ENCODE results near the gene ORAI3.
A peak's percentile ranks its signal among the peaks of the same experiment; 100 is the strongest.

The ORAI3 gene

DNA sequence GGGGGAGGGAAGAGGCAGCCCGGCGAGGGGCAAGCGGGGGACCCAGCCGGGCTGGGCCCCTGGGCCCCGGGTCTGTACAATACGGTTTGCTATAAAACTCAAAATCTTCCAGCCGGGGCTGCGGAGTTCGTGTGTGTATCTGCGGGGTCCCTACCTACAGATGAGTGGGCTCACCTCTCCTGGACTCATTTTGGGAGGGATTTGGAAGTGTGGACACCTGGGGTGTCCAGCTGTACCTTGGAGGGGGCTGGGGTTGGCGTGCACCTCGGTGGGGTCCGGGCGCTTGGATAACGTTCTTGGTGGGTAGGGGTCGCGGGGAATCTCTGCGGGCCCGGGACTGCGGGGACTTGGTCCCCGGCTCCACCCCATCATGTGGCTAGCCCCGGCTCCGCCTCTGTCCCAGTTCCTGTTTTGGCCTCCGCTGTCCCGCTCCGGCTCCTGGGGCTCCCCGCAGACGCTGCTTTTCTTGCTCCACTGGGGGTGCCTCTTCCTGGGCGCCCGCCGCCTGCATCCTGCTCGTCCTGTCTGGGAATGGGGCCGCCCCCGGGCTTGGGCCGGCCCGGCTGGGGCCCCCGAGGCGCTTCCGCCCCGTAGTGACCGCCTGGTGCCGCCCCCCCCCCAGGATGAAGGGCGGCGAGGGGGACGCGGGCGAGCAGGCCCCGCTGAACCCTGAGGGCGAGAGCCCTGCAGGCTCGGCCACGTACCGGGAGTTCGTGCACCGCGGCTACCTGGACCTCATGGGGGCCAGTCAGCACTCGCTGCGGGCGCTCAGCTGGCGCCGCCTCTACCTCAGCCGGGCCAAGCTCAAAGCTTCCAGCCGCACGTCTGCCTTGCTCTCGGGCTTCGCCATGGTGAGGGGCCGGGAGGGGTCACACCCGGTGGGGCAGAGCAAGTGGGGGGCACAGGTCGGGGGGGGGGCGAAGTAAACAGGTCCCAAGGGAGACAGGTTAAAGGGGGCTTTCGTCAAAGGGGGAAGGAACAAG is at the start of gene ORAI3:
Gene ORAI3, plus strand, starts transcription at position 402 of the 983 bp plus-strand sequence. Its CDS starts 222 bp downstream, at position 624.
- peak; percentile 73 for DNase-seq (ENCODE audit: low read depth, low spot score)

DNA sequence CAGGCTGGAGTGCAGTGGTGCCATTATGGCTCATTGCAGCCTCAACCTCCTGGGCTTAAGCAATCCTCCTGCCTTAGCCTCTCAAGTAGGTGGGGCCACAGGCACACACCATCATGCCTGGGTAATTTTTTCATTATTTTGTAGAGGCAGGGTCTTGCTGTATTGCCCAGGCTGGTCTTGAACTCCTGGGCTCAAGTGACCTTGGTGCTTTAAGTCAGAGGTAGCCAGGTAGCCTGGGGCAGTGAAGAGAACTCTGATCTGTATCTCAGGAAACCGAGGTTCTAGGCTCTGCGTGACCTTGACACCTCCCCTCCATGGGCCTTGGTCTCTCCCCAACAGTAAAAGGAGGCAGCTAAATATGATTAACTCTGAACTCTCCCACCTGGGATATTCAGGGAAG is 49.1 kb upstream of the ORAI3 start:
- DNase-seq (ENCODE audit: low read depth, low spot score) = no peak

DNA sequence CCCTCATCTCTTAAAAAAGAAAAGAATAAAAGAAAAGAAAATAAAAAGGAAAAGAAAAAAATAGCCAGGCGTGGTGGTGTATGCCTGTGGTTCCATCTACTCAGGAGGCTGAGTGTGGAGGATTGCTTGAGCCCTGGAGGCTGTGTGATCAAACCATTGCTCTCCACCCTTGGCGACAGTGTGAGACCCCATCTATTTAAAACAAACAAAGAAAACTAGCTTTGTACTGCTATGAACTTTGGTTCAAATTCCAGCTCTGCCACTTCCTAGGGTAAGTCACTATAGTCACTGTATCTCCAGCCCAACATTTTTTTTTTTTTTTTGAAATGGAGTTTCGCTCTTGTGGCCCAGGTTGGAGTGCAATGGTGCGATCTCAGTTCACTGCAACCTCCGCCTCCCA is 48.3 kb upstream of the ORAI3 start:
- DNase-seq (ENCODE audit: low read depth, low spot score) = no peak

DNA sequence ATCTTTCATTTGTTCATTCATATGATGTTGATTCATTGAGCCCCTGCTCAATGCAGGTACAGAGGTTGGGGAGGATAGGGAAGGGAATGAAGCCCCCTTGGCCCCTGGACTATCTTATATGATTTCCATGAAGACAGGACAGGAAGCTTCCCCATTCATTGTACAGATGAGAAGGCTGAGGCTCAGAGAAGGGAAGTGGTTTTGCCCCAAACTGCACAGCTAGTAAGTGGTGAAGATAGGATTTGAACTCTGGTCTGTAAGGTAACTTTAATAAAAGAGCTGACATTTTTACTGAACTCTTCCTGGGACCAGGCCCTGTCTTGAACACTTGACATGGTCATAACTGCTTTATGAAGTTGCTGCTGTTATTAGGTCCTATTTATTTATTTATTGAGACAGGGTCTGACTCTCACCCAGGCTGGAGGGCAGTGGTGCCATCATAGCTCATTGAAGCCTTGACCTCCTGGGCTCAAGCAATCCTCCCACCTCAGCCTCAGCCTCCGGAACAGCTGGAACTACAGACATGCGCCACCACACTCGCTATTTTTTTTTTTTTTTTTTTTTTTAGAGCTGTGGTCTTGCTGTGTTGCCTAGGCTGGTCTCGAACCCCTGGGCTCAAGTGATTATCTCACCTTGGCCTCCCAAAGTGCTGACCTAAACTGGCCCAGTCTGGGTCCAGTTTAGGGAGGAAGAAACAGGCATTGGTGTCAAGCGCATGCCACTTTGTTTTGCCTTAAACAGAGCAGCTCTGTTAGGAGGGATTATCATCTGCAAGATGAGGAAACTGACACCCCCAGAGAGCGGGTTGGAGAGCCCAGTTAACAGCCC is 47.5 kb upstream of the ORAI3 start:
- no peak for DNase-seq (ENCODE audit: low read depth, low spot score)

DNA sequence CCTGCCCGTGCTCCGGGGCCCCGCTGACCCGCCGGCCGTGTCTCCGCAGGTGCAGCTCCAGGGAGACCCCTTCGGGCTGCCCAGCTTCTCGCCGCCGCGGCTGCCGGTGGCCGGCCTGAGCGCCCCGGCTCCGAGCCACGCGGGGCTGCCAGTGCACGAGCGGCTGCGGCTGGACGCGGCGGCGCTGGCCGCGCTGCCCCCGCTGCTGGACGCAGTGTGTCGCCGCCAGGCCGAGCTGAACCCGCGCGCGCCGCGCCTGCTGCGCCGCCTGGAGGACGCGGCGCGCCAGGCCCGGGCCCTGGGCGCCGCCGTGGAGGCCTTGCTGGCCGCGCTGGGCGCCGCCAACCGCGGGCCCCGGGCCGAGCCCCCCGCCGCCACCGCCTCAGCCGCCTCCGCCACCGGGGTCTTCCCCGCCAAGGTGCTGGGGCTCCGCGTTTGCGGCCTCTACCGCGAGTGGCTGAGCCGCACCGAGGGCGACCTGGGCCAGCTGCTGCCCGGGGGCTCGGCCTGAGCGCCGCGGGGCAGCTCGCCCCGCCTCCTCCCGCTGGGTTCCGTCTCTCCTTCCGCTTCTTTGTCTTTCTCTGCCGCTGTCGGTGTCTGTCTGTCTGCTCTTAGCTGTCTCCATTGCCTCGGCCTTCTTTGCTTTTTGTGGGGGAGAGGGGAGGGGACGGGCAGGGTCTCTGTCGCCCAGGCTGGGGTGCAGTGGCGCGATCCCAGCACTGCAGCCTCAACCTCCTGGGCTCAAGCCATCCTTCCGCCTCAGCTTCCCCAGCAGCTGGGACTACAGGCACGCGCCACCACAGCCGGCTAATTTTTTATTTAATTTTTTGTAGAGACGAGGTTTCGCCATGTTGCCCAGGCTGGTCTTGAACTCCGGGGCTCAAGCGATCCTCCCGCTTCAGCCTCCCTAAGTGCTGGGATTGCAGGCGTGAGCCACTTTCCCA is 46.6 kb upstream of the ORAI3 start:
- peak; percentile 77 for DNase-seq (ENCODE audit: low read depth, low spot score)

DNA sequence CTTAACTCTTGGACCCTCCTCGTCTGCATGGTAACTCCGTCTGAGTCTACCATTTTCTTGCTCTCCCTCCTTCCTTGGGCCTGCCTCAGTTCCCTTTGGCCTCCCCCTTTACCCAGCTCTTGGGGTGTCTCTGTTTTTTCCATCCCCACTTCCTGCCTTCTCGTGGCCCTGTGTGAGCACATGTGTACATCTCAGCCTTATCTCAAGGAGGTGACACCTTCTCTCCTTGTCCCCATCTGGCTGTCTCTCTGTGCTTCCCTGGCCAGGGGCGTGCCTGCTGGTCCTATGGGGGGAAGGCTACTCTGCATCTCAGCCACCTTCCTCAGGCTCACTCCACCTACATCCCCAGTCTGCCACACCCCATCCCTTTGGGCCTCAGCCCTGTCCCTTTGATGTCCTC is 45.9 kb upstream of the ORAI3 start:
- no peak for DNase-seq (ENCODE audit: low read depth, low spot score)

DNA sequence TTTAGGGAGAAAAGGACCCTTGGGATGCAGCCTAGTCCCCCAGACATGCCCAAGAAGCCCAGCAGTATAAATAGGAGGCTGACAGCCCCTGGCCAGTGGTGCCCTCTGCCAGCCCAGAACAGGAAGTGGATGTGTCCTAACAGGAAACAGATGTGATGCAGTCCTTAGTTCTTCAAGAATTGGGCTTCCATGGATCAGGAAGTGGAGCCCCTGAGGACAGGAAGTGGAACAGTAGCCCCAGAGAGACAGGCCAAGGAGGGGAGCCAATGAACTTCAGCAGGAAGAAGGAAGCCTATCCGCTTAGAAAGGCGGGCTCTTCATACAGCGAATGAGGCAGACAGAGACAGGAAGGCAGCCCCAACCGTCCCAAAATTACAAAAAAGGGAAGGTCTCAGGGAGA is 45.3 kb upstream of the ORAI3 start:
- DNase-seq (ENCODE audit: low read depth, low spot score) = no peak

DNA sequence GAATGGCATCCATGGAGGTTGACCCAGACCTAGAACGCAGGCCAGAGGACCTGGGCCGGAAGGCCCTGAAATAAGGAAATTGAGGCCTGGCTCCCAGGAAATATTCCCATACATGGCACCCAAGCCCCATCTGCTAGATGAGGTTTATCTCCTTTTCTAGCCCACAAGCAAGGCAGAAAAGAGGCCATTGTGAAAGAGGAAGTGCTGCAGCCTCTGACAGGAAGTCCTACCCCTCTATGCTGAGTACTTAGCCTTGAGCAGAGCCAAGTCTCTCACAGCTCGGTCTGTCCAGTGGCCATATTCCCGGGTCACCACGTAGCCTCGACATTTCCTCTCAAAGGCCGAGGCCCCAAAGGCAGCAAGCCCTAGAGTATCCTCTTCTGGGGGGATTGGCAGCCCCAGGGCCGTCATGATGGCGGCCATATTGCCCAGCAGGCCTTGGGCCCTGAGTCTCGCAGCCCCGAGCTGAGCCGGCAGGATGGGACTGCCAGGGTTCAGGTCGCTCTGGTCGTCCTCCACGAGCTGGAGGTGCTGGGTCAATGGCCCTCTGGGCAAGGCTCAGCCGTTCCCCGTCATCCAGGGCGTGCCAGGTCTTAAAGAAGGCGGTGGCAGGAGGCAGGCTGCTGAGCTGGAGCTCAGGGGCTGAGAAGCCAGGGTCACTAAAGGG is 44.6 kb upstream of the ORAI3 start:
- DNase-seq (ENCODE audit: low read depth, low spot score) = no peak

DNA sequence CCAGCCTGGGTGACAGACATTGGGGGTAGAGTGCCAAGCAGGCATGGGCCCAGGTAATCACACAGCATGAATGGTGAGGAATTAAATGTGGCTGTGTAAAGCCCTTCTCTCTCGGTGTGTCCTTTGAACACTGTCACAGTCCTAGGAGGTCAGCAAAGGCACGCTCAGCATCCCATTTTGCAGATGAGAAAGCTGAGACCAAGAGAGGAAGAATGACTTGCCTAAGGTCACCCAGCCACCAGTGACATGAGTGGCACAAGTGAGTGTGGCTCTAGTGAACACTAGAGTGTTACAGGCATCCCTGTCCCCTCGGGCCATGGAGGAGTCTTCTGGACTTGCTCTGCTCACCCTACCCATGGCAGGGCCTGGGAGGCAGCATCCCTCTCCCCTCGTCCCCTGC is 41.8 kb upstream of the ORAI3 start:
- no peak for DNase-seq (ENCODE audit: low read depth, low spot score)

DNA sequence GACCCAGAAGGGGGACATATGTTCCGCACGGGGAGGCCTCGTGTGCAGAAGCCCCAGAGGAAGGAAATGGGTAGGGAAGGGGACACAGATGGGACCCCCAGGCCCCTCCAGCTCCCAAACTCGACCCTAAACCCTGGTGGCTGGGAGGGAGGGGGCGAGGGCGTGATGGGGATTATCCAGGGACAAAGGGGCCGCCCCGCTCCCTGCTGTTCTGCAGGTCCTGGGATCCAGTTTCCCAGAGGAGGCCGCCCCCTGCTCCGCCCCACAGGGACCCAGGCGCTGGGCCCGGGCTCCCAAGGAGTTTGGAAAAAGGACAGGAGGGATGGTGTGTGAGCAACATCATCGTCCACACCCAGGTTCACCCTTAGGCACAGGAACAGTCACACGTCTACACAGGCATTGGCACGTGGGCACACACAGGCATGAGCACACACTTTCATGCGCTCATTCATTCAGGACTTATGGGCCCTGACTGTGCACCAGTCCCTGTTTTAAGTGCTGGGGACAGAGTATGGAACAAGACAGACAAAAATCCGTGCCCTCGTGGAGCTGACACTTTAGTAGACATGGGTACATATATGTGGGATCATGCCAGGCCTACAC is 38.3 kb upstream of the ORAI3 start:
- no peak for DNase-seq (ENCODE audit: low read depth, low spot score)

DNA sequence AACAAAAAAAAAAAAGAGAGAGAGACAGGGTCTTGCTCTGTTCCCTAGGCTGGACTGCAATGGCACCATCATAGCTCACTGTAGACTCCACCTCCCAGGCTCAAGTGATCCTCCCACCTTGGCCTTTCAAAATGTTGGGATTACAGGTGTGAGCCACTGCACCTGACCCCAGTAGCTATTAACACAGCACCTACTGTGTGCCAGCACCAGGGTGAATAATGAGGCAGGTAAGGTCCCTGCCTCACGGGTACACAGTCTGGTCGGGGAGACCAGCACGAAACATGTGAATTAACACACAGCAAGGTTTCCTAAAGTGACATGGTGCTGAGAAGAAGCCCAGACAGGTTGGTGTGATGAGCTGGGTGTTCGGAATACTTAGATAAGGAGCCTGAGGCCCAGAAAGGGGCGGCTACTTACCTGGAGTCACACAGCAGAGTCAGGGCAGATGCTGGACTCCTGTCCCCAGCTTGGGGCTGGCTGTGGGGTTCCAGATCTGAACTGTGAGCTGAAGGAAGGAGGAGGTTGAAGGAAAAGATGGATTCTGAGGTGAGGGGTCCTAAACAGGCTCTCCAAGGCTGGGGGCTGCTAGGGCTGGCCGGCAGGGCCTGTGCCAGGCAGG is 36.0 kb upstream of the ORAI3 start:
- DNase-seq (ENCODE audit: low read depth, low spot score) = no peak

DNA sequence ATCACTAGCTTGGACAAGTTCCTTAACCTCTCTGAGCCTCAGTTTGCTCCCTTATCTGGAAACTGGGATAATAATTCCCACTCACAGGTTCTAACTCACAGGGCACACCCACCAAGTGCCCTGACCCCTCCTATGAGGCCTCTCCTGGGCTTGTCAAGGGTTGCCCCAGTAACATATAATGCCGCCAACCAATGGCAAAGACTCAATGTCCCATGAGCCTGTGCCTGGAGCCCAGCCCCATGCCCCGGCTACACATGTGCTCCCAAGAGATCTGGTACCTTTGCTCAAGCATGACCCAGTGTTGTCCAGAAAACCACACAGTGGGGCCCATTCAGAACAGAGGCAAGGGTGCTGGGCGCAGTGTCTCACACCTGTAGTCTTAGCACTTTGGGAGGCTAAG is 34.0 kb upstream of the ORAI3 start:
- DNase-seq (ENCODE audit: low read depth, low spot score) = no peak

DNA sequence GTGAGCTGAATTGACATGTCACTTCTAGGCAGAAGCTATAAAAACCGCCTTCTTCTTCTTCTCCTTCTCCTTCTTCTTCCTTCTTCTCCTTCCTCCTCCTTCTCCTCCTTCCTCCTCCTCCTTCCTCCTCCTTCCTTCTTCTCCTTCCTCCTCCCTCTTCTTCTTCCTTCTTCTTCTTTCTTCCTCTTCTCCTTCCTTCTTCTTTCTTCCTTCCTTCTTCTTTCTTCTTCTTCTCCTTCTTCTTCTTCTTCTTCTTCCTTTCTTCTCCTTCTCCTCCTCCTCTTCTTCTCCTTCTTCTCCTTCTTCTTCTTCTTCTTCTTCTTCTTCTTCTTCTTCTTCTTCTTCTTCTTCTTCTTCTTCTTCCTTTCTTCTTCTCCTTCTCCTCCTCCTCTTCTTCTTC is 30.3 kb upstream of the ORAI3 start:
- DNase-seq (ENCODE audit: low read depth, low spot score) = no peak

DNA sequence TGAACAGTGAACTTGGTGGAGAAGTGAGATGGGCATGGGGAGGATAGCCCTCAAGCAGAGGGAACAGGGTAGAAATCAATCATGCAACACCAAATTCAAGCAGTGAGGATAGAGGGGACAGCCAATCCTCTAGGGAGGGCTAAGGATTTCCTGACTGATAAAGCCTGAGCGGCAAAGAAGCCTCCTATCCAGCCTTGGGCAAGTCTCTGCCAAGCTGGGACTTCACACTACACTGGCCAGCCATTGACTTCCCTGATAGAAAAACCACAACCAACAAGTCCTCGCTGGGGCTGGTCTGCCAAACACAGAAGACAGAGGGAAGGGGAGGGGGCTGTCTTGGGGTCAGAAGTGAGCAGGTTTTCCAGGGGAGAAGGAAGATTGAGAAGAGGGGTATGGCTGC is 28.0 kb upstream of the ORAI3 start:
- DNase-seq (ENCODE audit: low read depth, low spot score) = no peak

DNA sequence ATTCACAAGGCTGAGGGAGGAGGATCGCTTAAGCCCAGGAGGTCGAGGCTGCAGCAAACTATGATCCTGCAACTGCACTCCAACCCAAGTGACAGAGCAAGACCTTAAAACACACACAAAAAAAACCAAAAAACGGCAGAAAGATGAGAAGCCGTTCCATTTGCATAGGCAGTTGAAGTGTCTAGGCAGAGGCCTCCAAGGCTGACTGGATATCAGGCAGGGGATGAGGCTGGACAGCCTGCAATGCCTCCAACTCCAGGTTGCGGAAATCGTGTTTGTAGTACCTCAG is 27.5 kb upstream of the ORAI3 start:
- no peak for DNase-seq (ENCODE audit: low read depth, low spot score)

DNA sequence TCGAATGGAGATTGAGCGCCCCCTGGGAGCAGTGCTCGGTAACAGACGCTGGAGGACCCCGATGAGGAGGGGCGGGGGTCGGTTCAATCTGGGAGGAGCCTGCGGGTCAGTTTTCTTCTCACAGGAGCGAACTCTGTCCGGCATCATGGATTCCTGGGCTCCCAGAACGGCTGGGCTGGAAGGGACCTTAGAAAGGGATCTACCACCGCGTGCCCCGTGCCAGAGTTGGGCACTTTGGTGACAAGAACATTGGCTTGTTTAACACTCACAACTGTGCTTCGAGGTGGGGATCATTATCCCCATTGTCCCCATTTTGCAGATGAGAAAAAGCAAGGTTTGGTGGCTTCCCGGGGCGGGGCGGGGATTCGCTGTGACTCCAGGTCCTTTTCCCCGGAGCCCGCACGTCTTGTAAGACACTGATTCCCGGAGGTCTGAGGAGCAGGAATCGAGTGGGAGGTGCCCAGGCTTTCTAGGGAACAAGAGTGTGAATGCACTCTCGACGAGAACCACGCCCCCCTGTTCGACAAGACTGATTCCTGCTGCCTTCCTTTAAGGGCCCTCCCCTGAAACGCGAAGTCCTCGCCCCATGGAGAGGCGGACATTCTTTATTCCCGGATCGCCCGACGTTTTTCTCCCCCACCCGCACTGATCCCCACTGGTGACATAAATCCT is 27.0 kb upstream of the ORAI3 start:
- DNase-seq (ENCODE audit: low read depth, low spot score) = peak; percentile 98

DNA sequence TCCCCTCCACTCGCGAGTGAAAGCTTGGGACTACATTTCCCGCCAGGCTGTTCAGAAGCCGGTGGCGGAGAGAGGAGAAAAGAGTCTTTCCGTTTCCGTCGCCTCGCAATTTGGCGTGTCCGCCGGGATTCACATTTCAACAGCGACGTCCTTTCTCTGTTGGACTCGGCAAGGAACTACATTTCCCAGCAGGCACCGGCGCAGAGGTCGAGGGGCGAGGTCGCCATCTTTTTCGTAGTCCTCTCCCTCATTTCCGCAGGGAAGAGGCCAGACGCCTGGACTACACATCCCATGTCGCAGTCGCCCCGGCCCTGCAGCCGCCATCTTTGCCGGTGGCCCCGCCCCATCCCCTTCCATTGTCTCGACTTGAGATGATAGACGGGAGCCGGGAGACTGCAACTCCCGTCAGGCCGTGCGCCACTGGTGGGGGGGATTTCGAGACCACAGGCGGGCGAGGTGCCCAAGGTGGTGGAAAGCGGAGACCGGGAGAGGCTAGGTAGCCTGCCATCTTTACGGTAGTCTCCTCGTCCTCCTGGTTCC is 26.4 kb upstream of the ORAI3 start:
- peak; percentile 100 for DNase-seq (ENCODE audit: low read depth, low spot score)

DNA sequence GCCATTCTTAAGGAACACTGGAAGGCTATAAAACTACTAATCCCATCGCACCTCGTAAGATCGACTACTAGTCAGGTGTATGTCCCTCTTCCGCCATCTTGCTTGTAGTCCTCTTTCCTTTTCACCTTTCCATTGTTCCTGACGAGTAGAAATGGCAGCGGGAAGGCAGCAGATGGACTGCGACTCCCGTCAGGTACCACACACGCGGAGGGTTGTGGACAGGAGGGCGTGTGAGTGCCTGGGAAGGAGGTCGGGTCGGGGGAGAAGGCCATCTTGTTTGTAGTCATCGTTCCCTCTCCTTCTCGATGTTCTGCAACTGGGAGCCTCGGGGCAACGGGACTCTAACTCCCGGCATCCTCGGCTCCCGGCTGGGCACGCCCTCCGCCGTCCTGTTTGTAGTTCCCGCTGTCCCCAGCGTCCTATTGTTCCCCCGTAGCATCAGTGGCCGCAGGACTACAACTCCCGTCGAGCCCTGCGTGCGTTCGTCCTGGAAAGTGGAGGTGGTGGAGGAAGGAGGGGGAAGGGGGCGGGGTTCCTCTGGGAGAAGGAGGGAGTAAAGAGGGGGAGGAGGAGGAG is 25.8 kb upstream of the ORAI3 start:
- DNase-seq (ENCODE audit: low read depth, low spot score) = peak; percentile 100

DNA sequence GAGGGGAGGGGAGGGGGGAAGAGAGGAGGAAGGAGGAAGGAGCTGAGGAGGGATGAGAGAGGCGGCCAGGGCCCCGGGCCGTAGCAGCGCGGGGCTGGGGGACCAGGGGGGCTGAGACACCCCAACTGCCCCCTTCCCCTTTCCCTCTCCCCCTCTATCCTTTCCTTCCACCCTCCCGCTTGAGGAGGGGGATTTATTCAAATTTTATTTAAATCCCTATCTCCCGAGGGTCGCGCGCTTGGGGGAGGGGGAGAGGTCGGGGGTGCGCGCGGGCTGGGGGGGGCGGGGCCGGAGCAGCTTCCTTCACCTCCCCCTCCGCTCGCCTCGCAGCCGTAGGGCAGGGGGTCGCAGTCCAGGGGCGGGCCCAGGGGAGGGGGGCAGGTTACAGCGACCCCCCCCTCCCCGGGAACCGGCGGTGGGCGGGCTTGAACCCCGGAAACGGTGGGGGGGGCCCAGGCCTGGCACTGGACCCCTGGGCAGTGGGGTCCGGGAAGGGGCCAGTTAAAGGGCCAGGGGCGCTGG is 25.3 kb upstream of the ORAI3 start, which contains the start of gene FBXL19:
Gene FBXL19, plus strand, starts transcription at position 19 of the 522 bp plus-strand sequence. CDS start 2,183 bp downstream, outside the sequence.
- no peak for DNase-seq (ENCODE audit: low read depth, low spot score)

Data from ELF-1 (cell line).